Measurements from ENCODE around the gene RIPPLY2.
A peak's percentile ranks its signal among the peaks of the same experiment; 100 is the strongest.
"Not testable (repeated sequence)": the region's sequence is repeated elsewhere in the genome, so short reads cannot be mapped to it uniquely, and the experiment has no call there.

Gene RIPPLY2

GRCh38 chr6:83853178-83854000 is at the start of gene RIPPLY2:
TSS of gene RIPPLY2 (plus strand) at chr6:83853360. CDS start at chr6:83853417, 57 bp downstream.
- DNase-seq, result peak; percentile 45

- DNase-seq, result not testable (repeated sequence)
Observed at GRCh38 chr6:83803492-83803891, 49.7 kb upstream of the RIPPLY2 start.

- DNase-seq, result no peak
Observed at GRCh38 chr6:83804886-83805285, 48.3 kb upstream of the RIPPLY2 start.

GRCh38 chr6:83808005-83808404 is 45.2 kb upstream of the RIPPLY2 start:
- DNase-seq, result no peak

- no peak for DNase-seq
Observed at GRCh38 chr6:83808926-83809325, 44.2 kb upstream of the RIPPLY2 start.

- no peak for DNase-seq
Observed at GRCh38 chr6:83812595-83812994, 40.6 kb upstream of the RIPPLY2 start.

- no peak for DNase-seq
Observed at GRCh38 chr6:83815631-83816272, 37.4 kb upstream of the RIPPLY2 start.

- DNase-seq, result no peak
Observed at GRCh38 chr6:83822629-83823169, 30.5 kb upstream of the RIPPLY2 start.

- DNase-seq, result no peak
Observed at GRCh38 chr6:83824388-83824801, 28.8 kb upstream of the RIPPLY2 start.

GRCh38 chr6:83824831-83825230 is 28.3 kb upstream of the RIPPLY2 start:
- no peak for DNase-seq

GRCh38 chr6:83827050-83827449 is 26.1 kb upstream of the RIPPLY2 start:
- DNase-seq, result no peak

GRCh38 chr6:83838727-83839126 is 14.4 kb upstream of the RIPPLY2 start:
- DNase-seq, result no peak

GRCh38 chr6:83844170-83844569 is 9.0 kb upstream of the RIPPLY2 start:
- no peak for DNase-seq

GRCh38 chr6:83846291-83846690 is 6.9 kb upstream of the RIPPLY2 start:
- no peak for DNase-seq

- DNase-seq, result no peak
Observed at GRCh38 chr6:83847179-83847578, 6.0 kb upstream of the RIPPLY2 start.

GRCh38 chr6:83849127-83849526 is 4.0 kb upstream of the RIPPLY2 start:
- no peak for DNase-seq

GRCh38 chr6:83849610-83850009 is 3.5 kb upstream of the RIPPLY2 start:
- no peak for DNase-seq

GRCh38 chr6:83852528-83853177 is 507 bp upstream of the RIPPLY2 start:
- no peak for DNase-seq

GRCh38 chr6:83854001-83854501 is 891 bp downstream of the RIPPLY2 start:
- DNase-seq, result peak; percentile 20

- DNase-seq, result no peak
Observed at GRCh38 chr6:83854766-83855165, 1.6 kb downstream of the RIPPLY2 start.

GRCh38 chr6:83859410-83860358 is 6.5 kb downstream of the RIPPLY2 start, which contains the start of gene CYB5R4:
TSS of gene CYB5R4 (plus strand) at chr6:83859689. CDS start at chr6:83859783, 94 bp downstream.
- DNase-seq, result peak; percentile 49

- no peak for DNase-seq
Observed at GRCh38 chr6:83860359-83860755, 7.2 kb downstream of the RIPPLY2 start.
